Caco-2 (cell line): ENCODE measurements around the gene INO80E. TPM values are rescaled to one million over a fixed set of nuclear protein-coding genes. Genes with fewer than 3 reads are reported as not detected.

ENCODE experiments used
- BruUV-seq: library from RNA; stranded (reverse); fragments of 400-500 nt; replicated peaks from 2 replicates; lab custom pipeline; 2021; lab: Mats Ljungman, UMichigan
- CTCF ChIA-PET: fragments of 300-600 bp; sonication (Branson Sonifier 250); formaldehyde crosslinking; loops from one replicate; lab custom pipeline; 2022; ENCODE audit warnings: antibody characterized with exemption; lab: Charles Lee
- POLR2A ChIA-PET: fragments of 300-600 bp; sonication (Branson Sonifier 250); formaldehyde crosslinking; loops from one replicate; lab custom pipeline; 2022; ENCODE audit warnings: antibody characterized with exemption; lab: Charles Lee
- DNase-seq, 2 experiments: peaks; one replicate each; pipeline versions ENCODE4 v3.0.0 to v3.0.0-alpha.2; 2020 to 2022
- H3K27me3 ChIP-seq: replicated peaks from 2 replicates; pipeline ENCODE4 v1.6.0; 2011; ENCODE audit warnings: low read length; ENCODE audit not compliant: control insufficient read depth, insufficient read depth
- H3K36me3 ChIP-seq: 2 replicates; pipeline ENCODE4 v1.5.1; 2011; ENCODE audit warnings: low read length; ENCODE audit not compliant: control insufficient read depth, insufficient read depth
- H3K4me1 ChIP-seq: fragments of 250-450 bp; sonication (Bioruptor Pico); 2 replicates; pipeline ENCODE4 v1.5.1; 2020; ENCODE audit warnings: mild to moderate bottlenecking
- H3K4me3 ChIP-seq: 2 replicates; pipeline ENCODE4 v1.5.1; 2011; ENCODE audit warnings: low read depth, mild to moderate bottlenecking, control low read depth, low read length
- H3K9me3 ChIP-seq: fragments of 250-450 bp; sonication (Bioruptor Pico); 2 replicates; pipeline ENCODE4 v1.5.1; 2020; ENCODE audit warnings: mild to moderate bottlenecking, moderate library complexity
- H3K27ac Mint-ChIP-seq: one replicate; pipeline ENCODE4 v1.8.0; 2022; ENCODE audit warnings: mixed read lengths; ENCODE audit not compliant: unreplicated experiment
- H3K27me3 Mint-ChIP-seq: one replicate; pipeline ENCODE4 v1.8.0; 2022; ENCODE audit warnings: mixed read lengths; ENCODE audit not compliant: insufficient read depth, unreplicated experiment
- H3K36me3 Mint-ChIP-seq: one replicate; pipeline ENCODE4 v1.8.0; 2022; ENCODE audit warnings: mild to moderate bottlenecking, mixed read lengths; ENCODE audit not compliant: insufficient read depth, unreplicated experiment
- H3K4me1 Mint-ChIP-seq: one replicate; pipeline ENCODE4 v1.8.0; 2022; ENCODE audit warnings: low read depth, mixed read lengths; ENCODE audit not compliant: unreplicated experiment
- H3K4me3 Mint-ChIP-seq: one replicate; pipeline ENCODE4 v1.8.0; 2022; ENCODE audit warnings: mild to moderate bottlenecking, moderate library complexity, mixed read lengths; ENCODE audit not compliant: unreplicated experiment
- H3K9me3 Mint-ChIP-seq: one replicate; pipeline ENCODE4 v1.8.0; 2022; ENCODE audit warnings: mixed read lengths; ENCODE audit not compliant: unreplicated experiment
- intact Hi-C: fragments of 100-400 bp; cut with micrococcal nuclease; formaldehyde crosslinking; loops from one replicate; pipeline ENCODE4 v1.10.0; 2022; ENCODE audit not compliant: unreplicated experiment
- total RNA-seq: library from RNA; stranded (reverse); gene quantifications from 2 replicates; pipeline ENCODE4 v1.2.3, GENCODE V29; 2022
- TF ChIP-seq, protein P1 (sequence below), 2 experiments: fragments of 200-600 bp in 1 of 2; IDR thresholded peaks; 1 replicate in 1 of 2; 2 replicates in 1 of 2; pipeline versions ENCODE4 v1.5.1 to v1.8.0; 2011 to 2022; ENCODE audit warnings: antibody characterized with exemption in 1 of 2, control low read depth in 1 of 2, inconsistent platforms in 1 of 2, low read depth in 1 of 2, low read length in 1 of 2, mild to moderate bottlenecking in 1 of 2, moderate library complexity in 1 of 2; ENCODE audit not compliant: insufficient read depth in 1 of 2, severe bottlenecking in 1 of 2, unreplicated experiment in 1 of 2

INO80E gene
- total RNA-seq, 1 experiment from 2014 or later: 58.8 TPM

DNA sequence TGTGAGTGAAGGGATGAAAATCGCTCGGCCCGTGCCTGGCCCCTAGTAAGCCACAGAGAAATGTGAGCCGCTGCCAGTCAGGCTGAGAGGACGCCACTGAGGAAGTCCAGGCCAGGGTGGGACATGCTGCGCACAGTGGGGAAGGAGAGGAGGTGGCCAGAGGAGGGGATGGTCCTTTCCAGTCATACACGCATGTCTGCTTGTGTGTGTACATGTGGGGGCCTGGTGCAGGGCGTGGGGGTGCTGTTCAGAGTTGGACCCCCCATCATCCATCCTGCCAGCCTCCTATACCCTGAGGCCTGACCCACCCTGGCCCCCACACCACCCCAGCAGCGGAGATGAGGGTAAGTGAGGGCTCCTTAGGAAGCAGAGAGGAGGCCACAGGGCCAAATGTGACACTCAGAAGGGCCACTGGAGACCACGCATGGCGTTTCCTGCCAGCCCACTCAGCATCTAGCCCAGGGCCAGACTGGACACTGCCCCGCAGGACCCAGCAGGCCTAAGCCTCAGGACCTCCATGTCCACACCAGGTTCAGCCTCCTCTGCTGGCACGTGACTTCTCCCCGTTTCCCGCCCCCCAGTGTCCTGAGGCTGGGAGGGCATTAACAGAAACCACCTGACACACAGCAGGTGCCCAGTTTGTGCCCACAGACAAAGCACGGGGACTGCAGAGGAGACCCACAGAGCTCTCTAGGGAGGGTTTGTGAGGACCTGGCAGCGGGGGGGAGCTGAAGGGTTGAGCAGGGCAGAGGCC is 7.8 kb downstream of the INO80E start:
- no peaks in the 10 kb centered on the region for H3K9me3 Mint-ChIP-seq
- H3K9me3 ChIP-seq: no peaks in the 10 kb centered on the region
- ChIA-PET POLR2A (no interaction called here), CTCF (interaction anchor here (2.4 kb wide), 1 partner anchor 104 kb away, joined by 9 read pairs; the partner anchor contains the start of genes ASPHD1 and SEZ6L2)
- DNase-seq: no peak
- H3K4me1 Mint-ChIP-seq: no peaks in the 10 kb centered on the region
- no peaks in the 10 kb centered on the region for H3K27me3 ChIP-seq
- no peaks in the 10 kb centered on the region for H3K27me3 Mint-ChIP-seq
- TF ChIP-seq, protein P1, sequence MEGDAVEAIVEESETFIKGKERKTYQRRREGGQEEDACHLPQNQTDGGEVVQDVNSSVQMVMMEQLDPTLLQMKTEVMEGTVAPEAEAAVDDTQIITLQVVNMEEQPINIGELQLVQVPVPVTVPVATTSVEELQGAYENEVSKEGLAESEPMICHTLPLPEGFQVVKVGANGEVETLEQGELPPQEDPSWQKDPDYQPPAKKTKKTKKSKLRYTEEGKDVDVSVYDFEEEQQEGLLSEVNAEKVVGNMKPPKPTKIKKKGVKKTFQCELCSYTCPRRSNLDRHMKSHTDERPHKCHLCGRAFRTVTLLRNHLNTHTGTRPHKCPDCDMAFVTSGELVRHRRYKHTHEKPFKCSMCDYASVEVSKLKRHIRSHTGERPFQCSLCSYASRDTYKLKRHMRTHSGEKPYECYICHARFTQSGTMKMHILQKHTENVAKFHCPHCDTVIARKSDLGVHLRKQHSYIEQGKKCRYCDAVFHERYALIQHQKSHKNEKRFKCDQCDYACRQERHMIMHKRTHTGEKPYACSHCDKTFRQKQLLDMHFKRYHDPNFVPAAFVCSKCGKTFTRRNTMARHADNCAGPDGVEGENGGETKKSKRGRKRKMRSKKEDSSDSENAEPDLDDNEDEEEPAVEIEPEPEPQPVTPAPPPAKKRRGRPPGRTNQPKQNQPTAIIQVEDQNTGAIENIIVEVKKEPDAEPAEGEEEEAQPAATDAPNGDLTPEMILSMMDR (IDR thresholded peaks at IDR 0.05; ENCODE audit: insufficient read depth in 1 of 2, low read depth in 1 of 2, low read length in 1 of 2, severe bottlenecking in 1 of 2, unreplicated experiment in 1 of 2): no peak
- peaks cover 25% of the 10 kb centered on the region for H3K36me3 Mint-ChIP-seq
- no peak overlapping the region for H3K4me3 Mint-ChIP-seq
- no peaks in the 10 kb centered on the region for H3K4me1 ChIP-seq
- no peak overlapping the region for H3K4me3 ChIP-seq
- no TSS peak for BruUV-seq
- intact Hi-C loops: no loop called here
- no peaks in the 10 kb centered on the region for H3K36me3 ChIP-seq
- no peak overlapping the region for H3K27ac Mint-ChIP-seq

DNA sequence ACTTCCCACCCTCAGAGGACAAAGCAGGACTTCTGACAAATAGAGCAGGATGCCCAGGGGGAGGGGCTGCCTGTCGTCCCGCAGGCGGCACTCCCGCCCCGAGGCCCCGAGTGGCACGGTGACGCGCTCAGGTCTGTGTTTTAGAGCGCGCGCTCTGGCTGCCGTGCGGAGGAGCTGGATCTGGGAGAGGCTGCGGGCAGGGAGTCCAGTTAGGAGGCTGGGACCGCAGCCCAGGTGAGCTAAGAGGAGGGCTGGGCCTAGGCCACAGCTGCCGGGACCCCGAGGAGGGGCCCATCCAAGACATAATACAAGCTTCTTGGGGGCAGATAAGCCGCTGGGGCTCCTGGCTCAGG is 8.4 kb downstream of the INO80E start:
- POLR2A ChIA-PET: no interaction called here
- TF ChIP-seq, protein P1 (IDR thresholded peaks at IDR 0.05; ENCODE audit: insufficient read depth in 1 of 2, low read depth in 1 of 2, low read length in 1 of 2, severe bottlenecking in 1 of 2, unreplicated experiment in 1 of 2): no peak

DNA sequence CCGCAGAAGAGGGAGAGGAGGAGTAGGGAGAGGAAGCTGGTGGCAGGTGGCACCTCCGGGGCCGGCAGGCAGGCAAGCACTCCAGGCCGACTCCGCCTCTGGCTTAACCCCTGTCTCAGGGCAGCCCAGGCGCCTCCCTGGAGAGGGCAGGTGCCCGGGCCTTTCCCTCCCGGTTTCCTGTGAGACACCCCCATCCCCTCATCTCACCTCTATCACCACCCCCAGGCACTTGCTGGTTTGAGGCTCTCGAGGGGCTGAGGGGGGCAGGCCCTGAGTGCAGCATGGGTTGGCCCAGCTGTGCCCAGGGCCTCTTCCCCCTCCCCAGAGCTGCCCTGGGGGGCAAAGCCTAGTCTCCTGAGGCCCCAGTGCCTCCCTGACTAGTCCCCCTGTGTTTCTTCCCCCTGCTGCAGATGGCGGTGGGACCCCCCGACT is 8.8 kb downstream of the INO80E start:
- POLR2A ChIA-PET: no interaction called here

More for the DNA sequence above, 8.4 kb downstream of the INO80E start:
- H3K4me3 Mint-ChIP-seq: no peak overlapping the region
- H3K9me3 Mint-ChIP-seq: no peaks in the 10 kb centered on the region
- CTCF ChIA-PET: interaction anchor here (1.5 to 2.4 kb wide), 2 partner anchors 78 to 104 kb away, joined by 5 to 9 read pairs; partner anchors contain the start of genes ASPHD1, KCTD13 and SEZ6L2
- no peaks in the 10 kb centered on the region for H3K4me1 Mint-ChIP-seq
- no TSS peak for BruUV-seq
- H3K27ac Mint-ChIP-seq: no peak overlapping the region
- Histone ChIP-seq H3K36me3 (no peaks in the 10 kb centered on the region), H3K27me3 (no peaks in the 10 kb centered on the region), H3K4me3 (no peak overlapping the region), H3K9me3 (no peaks in the 10 kb centered on the region), H3K4me1 (no peaks in the 10 kb centered on the region)
- no peak for DNase-seq
- intact Hi-C loops: no loop called here
- H3K36me3 Mint-ChIP-seq: peaks cover 20% of the 10 kb centered on the region
- H3K27me3 Mint-ChIP-seq: no peaks in the 10 kb centered on the region

More for the DNA sequence above, 8.8 kb downstream of the INO80E start:
- Histone ChIP-seq H3K9me3 (no peaks in the 10 kb centered on the region), H3K27me3 (no peaks in the 10 kb centered on the region), H3K4me3 (no peak overlapping the region), H3K4me1 (no peaks in the 10 kb centered on the region), H3K36me3 (no peaks in the 10 kb centered on the region)
- TF ChIP-seq, protein P1 (IDR thresholded peaks at IDR 0.05; ENCODE audit: insufficient read depth in 1 of 2, low read depth in 1 of 2, low read length in 1 of 2, severe bottlenecking in 1 of 2, unreplicated experiment in 1 of 2): no peak
- Mint-ChIP-seq H3K27ac (no peak overlapping the region), H3K27me3 (no peaks in the 10 kb centered on the region), H3K9me3 (no peaks in the 10 kb centered on the region), H3K36me3 (peaks cover 18% of the 10 kb centered on the region), H3K4me3 (no peak overlapping the region), H3K4me1 (no peaks in the 10 kb centered on the region)
- DNase-seq: no peak
- BruUV-seq: no TSS peak
- CTCF ChIA-PET: interaction anchor here (1.5 to 2.4 kb wide), 2 partner anchors 79 to 105 kb away, joined by 5 to 9 read pairs; partner anchors contain the start of genes ASPHD1, KCTD13 and SEZ6L2
- intact Hi-C loops: no loop called here
